Breast epithelium (tissue), 4 donors: ENCODE results near the gene MAD1L1. TPM values are rescaled to one million over a fixed set of nuclear protein-coding genes. Genes with fewer than 3 reads are reported as not detected.

Source experiments
- DNase-seq, 2 donors: peaks; one replicate each; pipeline ENCODE4 v3.0.0-alpha.2; 2019; ENCODE audit warnings: low spot score in 2 of 2
- H3K27ac ChIP-seq, 2 donors: fragments of 200-600 bp; sonication (generic) in 1 of 2; one replicate each; pipeline ENCODE4 v1.5.1; 2016 to 2019; ENCODE audit warnings: mild to moderate bottlenecking in 1 of 2
- H3K27me3 ChIP-seq, 2 donors: fragments of 200-600 bp; sonication (generic) in 1 of 2; one replicate each; pipeline versions ENCODE4 v1.5.1 to v1.6.0; 2017 to 2019; ENCODE audit warnings: control low read depth in 1 of 2, mild to moderate bottlenecking in 1 of 2
- H3K36me3 ChIP-seq: fragments of 200-600 bp; one replicate; pipeline ENCODE4 v1.5.1; 2019
- H3K4me1 ChIP-seq, 2 donors: fragments of 200-600 bp; sonication (generic); one replicate each; pipeline ENCODE4 v1.5.1; 2016 to 2019; ENCODE audit warnings: control low read depth in 1 of 2
- H3K4me3 ChIP-seq, 3 donors: fragments of 200-600 bp; sonication (generic); 1 replicate in 2 of 3; 2 replicates in 1 of 3; pipeline ENCODE4 v1.5.1; 2016 to 2019; ENCODE audit warnings: mild to moderate bottlenecking in 3 of 3, moderate library complexity in 2 of 3
- H3K9me3 ChIP-seq, 2 donors: fragments of 200-600 bp; sonication (generic) in 1 of 2; one replicate each; pipeline ENCODE4 v1.5.1; 2016 to 2019; ENCODE audit warnings: control low read depth in 1 of 2
- POLR2A ChIP-seq: fragments of 450-650 bp; IDR thresholded peaks from one replicate; pipeline ENCODE4 v1.6.1; 2016; ENCODE audit warnings: antibody characterized with exemption, mild to moderate bottlenecking, moderate library complexity
- POLR2AphosphoS5 ChIP-seq, 3 donors: sonication (generic); formaldehyde crosslinking; IDR thresholded peaks; one replicate each; pipeline ENCODE4 v1.6.1; 2017; ENCODE audit warnings: antibody characterized with exemption in 3 of 3
- intact Hi-C: fragments of 100-400 bp; cut with DNase I; formaldehyde crosslinking; loops from one replicate; pipeline ENCODE4 v1.15.1; 2023; ENCODE audit warnings: low total_unique reads
- total RNA-seq, 3 donors: library from RNA; depleted of rRNA; stranded (reverse); fragments of >200 nt; gene quantifications; one replicate each; pipeline ENCODE4 v1.1.0, GENCODE V29; 2016
- TF ChIP-seq, protein P1 (sequence below), 3 donors: fragments of 450-650 bp; IDR thresholded peaks; one replicate each; pipeline ENCODE4 v1.5.1; 2016 to 2017; ENCODE audit warnings: antibody characterized with exemption in 3 of 3, mild to moderate bottlenecking in 3 of 3, moderate library complexity in 3 of 3

Gene MAD1L1
- total RNA-seq, 3 donors from 2014 or later: 27.7 to 33.9 (median 28.8) TPM

DNA sequence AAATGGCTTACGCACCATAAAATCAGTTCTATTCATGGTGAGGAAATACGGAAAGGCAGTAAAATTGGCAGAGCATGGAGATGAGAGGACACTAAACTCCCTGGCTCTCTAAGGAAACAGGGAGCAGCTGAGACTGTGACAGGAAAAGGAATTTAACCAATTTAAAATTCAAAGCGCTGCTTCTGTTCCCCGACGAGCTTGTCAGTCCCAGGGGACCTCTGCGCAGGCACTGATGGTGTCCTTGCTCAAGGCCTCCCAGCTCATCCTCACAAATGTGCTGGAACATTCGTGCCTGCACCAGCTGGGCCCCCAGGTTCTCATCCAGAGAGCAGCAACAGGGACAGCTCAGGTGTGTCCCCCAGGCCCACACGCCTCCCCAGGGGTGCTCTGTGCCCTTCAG lies 101.4 kb downstream of the MAD1L1 start:
- TF ChIP-seq POLR2AphosphoS5 (IDR thresholded peaks at IDR 0.05) (no peak), POLR2A (no peak)
- TF ChIP-seq, protein P1, sequence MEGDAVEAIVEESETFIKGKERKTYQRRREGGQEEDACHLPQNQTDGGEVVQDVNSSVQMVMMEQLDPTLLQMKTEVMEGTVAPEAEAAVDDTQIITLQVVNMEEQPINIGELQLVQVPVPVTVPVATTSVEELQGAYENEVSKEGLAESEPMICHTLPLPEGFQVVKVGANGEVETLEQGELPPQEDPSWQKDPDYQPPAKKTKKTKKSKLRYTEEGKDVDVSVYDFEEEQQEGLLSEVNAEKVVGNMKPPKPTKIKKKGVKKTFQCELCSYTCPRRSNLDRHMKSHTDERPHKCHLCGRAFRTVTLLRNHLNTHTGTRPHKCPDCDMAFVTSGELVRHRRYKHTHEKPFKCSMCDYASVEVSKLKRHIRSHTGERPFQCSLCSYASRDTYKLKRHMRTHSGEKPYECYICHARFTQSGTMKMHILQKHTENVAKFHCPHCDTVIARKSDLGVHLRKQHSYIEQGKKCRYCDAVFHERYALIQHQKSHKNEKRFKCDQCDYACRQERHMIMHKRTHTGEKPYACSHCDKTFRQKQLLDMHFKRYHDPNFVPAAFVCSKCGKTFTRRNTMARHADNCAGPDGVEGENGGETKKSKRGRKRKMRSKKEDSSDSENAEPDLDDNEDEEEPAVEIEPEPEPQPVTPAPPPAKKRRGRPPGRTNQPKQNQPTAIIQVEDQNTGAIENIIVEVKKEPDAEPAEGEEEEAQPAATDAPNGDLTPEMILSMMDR (IDR thresholded peaks at IDR 0.05): no peak
- H3K9me3 ChIP-seq: no peaks in the 10 kb centered on the region
- H3K4me1 ChIP-seq: no peaks in the 10 kb centered on the region
- no peak overlapping the region for H3K4me3 ChIP-seq
- intact Hi-C loops: no loop called here
- no peaks in the 10 kb centered on the region for H3K36me3 ChIP-seq
- no peak for DNase-seq
- H3K27ac ChIP-seq: no peak overlapping the region
- no peaks in the 10 kb centered on the region for H3K27me3 ChIP-seq

DNA sequence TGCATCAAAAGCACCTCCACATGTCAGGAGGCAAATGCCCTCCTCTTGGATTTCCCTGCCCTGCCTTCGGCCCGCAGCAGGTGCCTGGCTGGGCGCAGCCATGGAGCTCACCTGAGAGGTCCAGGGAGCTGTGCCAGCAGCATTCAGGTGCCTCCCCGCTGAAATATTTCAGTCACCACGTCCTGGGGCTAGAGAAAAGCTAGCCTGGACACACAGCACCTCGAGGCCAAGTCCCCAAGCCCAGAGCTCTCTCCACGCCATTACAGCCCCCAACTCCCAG lies 102.7 kb downstream of the MAD1L1 start:
- H3K4me3 ChIP-seq: no peak overlapping the region
- no peaks in the 10 kb centered on the region for H3K36me3 ChIP-seq
- no peak overlapping the region for H3K27ac ChIP-seq
- no peaks in the 10 kb centered on the region for H3K9me3 ChIP-seq
- H3K4me1 ChIP-seq: no peaks in the 10 kb centered on the region
- intact Hi-C loops: no loop called here
- H3K27me3 ChIP-seq: no peaks in the 10 kb centered on the region
- no peak for DNase-seq
- TF ChIP-seq POLR2A: no peak
- TF ChIP-seq, protein P1 (IDR thresholded peaks at IDR 0.05): no peak
- TF ChIP-seq POLR2AphosphoS5 (IDR thresholded peaks at IDR 0.05): no peak

DNA sequence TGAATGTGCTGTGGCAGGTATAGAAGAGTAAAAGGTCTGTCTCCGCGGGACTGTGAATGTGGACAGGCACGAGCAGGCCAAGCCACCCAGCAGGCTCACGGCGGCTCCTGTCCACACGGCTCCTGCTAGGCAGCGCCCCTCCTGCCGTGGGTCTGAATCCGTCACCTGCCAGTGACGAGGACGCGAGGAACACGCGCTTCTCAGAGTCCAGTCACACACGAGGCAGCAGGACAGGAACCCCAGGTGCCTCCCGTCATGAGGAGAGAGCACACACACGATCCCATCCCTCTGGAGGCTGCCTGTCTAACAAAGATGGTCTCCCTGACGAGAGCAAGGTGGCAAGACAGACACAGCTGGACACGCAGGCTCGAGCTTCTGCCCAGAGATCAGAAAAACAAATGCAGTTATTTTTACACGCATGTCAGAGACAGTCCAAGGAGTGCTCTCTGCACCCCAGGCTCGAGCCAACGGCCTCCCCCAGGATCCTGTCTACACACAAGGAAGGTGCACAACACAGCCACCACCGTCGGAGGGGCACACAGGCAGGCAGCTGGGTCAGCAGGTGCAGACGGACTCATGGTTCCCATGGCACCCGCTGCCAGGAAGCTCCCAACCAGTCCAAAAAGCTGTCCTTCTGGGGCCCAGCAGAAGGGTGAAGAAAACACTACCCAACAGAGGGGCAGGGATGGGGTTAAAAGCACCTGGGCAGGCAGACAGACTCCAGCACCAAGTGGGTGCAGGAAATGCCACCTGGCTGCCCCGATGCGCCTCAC lies 103.2 kb downstream of the MAD1L1 start:
- DNase-seq: no peak
- H3K36me3 ChIP-seq: no peaks in the 10 kb centered on the region
- no peaks in the 10 kb centered on the region for H3K4me1 ChIP-seq
- H3K27ac ChIP-seq: no peak overlapping the region
- no peak overlapping the region for H3K4me3 ChIP-seq
- intact Hi-C loops: no loop called here
- no peaks in the 10 kb centered on the region for H3K27me3 ChIP-seq
- no peaks in the 10 kb centered on the region for H3K9me3 ChIP-seq
- no peak for TF ChIP-seq POLR2A
- TF ChIP-seq, protein P1 (IDR thresholded peaks at IDR 0.05): no peak
- TF ChIP-seq POLR2AphosphoS5 (IDR thresholded peaks at IDR 0.05): no peak

DNA sequence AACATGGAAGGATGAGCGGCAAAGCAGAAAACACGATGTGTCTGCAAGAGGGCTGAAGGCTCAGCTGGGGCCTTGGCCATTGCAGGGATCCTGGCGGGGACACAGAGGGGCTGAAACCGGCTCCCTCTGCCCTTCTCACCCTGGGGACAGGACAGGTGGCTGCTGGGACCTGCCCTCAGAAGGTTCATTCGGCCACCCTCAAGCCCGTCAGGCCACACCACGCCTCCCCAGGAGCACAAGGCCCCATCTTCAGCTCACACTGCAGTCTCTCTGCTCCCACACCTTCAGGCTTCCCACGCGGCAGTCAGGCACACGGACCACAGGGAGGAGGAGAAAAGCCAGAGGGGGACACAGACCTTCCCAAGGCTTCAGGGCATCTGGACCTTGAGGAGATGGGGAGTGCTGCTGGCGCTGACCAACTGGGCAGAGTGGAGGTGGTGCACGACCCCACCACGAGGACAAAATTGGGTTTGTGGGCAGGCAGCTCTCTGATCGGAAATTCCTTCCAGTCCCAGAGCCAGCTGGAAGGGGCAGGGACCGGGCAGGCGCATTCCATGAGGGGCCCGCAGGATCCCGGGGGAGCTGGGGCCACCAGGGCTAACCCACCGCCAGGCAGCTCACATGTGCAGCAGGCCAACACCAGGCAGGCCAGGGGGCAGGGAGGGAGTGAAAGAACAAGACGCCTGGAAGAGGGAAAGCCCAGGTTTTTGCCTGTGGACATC lies 104.0 kb downstream of the MAD1L1 start:
- intact Hi-C loops: no loop called here
- Histone ChIP-seq H3K27me3 (no peaks in the 10 kb centered on the region), H3K27ac (no peak overlapping the region), H3K9me3 (no peaks in the 10 kb centered on the region), H3K4me1 (no peaks in the 10 kb centered on the region), H3K36me3 (no peaks in the 10 kb centered on the region), H3K4me3 (no peak overlapping the region)
- TF ChIP-seq POLR2A (no peak), POLR2AphosphoS5 (IDR thresholded peaks at IDR 0.05) (no peak)
- TF ChIP-seq, protein P1 (IDR thresholded peaks at IDR 0.05): no peak
- DNase-seq: no peak

DNA sequence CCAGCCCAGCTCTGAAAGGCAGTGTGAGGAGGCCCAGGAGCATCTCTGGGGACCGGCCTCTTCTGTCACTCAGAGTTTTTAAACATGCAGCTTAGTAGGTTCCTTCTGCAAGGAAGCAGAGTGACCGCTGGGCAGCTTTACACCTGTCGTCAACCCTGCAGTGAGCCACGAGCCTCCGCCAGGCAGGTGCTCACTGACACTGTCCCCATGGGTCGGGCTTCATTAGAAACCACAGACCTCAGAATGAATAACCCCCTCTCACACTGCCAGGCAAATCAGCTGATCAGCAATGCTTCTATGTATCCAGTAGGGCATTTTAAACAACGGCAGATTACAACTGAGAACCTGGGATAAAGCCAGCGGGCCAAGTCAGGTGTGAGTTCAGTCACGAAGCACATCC lies 106.1 kb downstream of the MAD1L1 start:
- H3K27ac ChIP-seq: no peak overlapping the region
- intact Hi-C loops: no loop called here
- no peaks in the 10 kb centered on the region for H3K9me3 ChIP-seq
- no peaks in the 10 kb centered on the region for H3K36me3 ChIP-seq
- DNase-seq: no peak
- H3K27me3 ChIP-seq: no peaks in the 10 kb centered on the region
- TF ChIP-seq POLR2AphosphoS5 (IDR thresholded peaks at IDR 0.05) (no peak), POLR2A (no peak)
- TF ChIP-seq, protein P1 (IDR thresholded peaks at IDR 0.05): no peak
- H3K4me3 ChIP-seq: no peak overlapping the region
- no peaks in the 10 kb centered on the region for H3K4me1 ChIP-seq
